NCI-H345 (cell line): ENCODE results near the gene HDAC4.

Experiments used
- DNase-seq: peaks from one replicate; lab custom pipeline; 2025; lab: John Stamatoyannopoulos, UW

The HDAC4 gene

DNA sequence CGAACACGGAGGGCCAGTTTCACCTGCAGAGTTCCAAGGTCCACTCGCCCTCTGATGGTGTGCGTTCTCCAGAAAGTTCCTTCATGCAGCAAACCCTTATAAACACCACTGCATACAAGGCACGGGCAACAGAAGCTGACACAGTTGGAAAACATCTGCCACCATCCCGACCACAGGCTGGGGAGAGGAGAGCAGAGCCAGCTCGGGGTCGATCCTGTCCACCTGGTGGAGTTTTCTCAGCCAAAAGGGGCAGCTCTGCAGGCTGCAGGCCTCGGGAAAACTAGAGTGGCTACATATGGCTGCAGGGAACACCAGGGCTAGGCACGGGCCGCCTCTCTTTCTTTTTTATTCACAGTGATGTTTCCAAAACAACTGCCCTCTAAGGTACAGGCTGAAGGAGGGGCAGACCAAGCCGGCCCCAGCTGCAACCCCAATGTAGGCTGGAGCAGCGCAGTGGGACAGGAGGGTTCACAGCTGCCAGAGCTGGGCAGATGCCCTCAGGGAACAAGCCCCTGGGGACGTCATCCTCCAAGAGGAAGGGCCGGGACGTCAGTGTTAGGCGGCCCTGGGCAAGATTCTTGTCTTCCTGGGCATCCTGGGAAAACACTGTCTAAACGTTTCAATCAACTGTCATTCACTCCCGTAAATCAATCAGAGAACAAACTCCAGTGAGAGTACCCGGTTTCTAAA lies 278.3 kb downstream of the HDAC4 start:
- DNase-seq, result no peak

DNA sequence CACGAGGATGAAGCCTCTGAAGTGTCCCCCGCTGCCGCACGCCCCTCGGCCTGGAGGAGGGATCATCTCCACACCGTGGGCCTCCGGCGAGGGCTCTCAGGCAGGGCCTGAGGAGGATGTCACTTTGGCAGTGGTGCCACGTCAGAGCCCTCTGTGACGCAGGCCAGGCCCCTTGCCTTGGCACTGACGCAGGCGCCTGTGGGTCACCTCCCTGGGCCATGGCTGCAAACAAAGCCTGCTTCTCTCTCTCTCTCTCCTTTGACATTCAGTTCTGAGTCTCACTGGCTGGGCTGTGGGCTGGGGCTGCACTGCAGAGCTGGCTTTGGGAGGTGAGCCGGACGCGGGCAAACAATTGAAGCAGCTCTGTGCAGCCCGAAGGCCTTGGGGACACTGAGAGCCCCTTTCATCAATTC lies 279.2 kb downstream of the HDAC4 start:
- DNase-seq, result no peak

DNA sequence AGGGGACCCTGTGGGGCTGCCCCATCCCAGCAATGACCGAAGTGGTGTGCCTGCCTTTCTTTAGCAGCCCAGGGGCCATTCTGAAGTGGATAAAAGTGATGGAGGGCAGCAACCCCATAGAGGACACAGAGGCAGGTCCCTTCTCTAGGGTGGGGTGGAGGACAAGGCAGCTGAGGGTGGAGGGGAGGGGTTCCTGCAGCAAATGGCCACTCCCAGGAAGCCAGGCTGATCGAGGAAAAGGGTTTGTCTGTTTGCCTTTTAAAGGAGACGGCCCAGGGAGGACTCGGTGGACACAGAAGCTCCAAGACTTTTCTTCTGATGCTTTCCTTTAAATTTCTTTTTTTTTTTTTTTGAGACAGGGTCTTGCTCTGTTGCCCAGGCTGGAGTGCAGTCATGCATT lies 280.2 kb downstream of the HDAC4 start:
- DNase-seq, result no peak

DNA sequence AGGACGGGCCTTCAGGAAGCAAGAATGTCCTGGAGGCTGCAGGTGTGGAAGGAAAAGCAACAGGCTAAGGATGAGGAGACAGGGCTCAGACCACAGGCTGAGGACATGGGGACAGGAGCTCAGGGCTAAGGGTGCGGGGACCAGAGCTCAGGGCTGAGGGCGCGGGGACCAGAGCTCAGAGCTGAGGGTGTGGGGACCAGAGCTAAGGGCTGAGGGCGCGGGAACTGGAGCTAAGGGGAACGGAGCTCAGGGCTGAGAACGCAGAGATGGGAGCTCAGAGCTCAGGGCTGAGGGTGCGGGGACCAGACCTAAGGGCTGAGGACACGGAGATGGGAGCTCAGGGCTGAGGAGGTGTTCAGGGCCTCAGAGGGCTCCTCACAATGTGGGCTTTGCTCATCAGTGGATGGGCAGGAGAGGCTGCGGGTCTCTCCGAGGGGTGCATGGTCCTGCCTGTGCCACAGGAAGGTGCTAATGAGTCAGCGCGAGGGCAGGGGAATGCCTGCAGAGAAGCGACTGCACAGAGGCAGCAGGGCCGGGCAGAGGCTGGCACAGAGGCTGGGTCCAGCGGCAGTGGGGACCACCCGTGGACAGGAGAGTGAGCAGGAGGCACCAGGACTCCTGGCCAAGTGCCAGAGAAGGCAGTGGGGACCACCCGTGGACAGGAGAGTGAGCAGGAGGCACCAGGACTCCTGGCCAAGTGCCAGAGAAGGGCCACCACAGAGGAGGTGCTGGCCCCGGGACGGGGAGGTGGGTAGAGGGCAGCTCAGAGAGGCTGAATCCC lies 281.3 kb downstream of the HDAC4 start:
- peak; percentile 33 for DNase-seq

DNA sequence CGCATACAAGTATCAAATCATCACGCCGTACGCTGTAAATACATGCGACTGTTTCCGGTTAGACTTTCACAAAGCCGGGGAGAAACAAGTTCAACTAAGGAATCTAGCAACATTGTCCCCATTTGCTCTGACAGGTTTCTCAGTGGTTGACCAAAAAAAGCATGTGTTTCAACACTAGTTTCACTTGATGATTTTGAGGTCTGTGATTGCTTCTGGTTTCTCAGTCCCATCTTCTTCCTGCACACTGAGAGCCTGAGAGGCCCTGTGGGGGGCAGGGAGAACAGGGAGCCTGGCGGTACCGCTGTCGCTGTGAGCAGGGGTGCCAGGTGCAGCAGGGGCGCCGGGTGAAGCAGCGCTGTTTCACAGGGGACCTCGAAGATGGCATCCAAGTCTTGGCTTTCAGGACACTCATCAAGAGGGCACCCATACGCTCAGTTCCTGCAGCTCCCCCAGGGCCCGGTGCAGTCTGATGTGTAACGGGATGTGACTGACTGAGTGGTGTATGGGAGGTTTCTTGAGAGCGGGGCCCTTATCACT lies 282.1 kb downstream of the HDAC4 start:
- no peak for DNase-seq

DNA sequence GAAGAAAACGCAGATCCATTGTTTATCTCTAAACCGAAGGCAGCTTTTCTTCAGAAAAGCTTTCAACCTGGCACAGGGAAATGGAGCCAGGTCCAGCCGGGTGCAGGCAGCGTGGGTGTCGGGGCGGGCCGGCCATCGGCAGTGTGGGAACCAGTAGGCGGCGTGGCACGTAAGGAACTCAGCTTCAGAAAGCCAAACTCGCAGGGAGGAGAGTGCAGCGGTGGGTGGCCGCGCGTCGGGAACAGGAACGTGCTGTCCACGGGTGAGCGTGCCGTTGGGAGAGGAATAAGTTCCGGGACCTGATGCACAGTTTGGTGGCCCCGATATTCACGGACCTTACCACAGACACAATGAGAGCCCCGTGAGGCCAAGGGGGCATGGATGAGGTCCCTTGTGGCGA lies 282.6 kb downstream of the HDAC4 start:
- DNase-seq, result no peak

DNA sequence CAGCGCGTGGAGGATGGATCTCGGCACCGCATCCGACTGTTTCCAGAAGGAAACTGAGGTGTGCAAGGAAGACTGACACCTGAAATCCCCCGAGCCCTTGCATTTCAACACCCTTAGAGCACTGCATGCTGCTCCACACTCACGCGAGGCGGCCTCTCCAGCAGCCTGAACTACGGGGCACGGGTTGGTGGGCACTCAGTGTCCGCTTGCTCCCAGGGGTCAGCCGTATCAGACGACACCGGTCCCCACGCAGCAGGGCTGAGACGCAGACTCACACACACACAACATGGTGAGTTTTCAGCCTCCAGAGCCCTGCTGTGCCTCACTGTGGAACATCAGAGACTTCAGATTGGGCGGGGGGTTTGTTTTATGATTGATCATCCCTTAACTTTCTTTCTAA lies 283.0 kb downstream of the HDAC4 start:
- DNase-seq, result no peak

DNA sequence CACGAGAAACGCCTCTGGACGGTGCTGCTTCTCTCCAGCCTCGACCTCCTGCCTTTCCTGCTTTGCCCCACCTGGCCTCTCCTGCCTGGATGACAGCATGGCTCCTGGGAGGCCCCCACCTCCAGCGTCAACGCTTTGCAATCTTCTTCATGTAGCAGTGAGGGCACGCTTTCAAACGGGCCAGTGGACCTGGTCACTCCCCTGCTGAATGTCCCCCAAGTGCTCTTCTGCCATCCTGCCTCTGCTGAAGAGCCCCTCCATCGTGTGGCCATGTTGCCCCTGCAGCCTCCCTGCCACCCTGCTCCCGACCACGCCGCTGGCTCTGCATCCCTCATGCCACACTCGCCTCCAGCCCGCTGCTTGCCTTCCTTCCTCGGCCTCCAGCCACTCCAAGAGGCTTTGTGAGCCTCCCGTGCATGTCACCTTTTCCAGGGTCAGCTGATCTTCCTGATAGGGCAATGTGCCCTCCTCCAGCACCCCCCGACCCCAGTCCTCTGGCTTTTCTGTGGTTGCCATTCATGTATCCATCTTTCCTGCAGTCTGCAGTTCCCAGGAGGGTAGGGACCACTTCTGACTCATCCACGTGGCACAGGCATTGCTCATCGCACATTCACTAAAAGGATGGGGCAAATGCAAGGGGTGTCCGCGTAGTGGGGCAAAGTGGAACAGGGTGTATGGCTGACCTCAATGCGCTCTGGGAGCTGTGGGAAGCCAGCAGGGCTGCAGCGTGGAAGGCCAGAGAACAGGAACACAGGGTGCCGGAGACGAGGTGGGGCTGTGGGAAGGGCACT lies 284.2 kb downstream of the HDAC4 start:
- DNase-seq, result no peak

DNA sequence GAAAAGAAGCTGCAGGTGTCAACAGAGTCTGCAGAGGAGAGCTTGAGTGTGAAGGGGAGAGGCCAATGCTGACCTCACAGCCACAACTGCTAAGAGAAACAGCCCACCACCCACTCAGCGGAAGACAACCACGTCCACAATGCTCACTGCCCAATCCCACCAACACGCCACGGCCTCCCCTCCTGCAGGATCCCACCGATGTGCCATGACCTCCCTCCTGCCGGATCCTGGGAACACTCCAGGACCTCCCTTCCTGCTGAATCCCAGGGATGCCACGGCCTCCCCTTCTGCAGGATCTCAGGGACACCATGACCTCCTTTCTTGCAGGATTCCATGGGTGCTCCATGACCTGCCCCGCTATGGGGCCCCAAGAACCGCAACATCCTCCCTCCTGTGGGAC lies 285.2 kb downstream of the HDAC4 start:
- no peak for DNase-seq

DNA sequence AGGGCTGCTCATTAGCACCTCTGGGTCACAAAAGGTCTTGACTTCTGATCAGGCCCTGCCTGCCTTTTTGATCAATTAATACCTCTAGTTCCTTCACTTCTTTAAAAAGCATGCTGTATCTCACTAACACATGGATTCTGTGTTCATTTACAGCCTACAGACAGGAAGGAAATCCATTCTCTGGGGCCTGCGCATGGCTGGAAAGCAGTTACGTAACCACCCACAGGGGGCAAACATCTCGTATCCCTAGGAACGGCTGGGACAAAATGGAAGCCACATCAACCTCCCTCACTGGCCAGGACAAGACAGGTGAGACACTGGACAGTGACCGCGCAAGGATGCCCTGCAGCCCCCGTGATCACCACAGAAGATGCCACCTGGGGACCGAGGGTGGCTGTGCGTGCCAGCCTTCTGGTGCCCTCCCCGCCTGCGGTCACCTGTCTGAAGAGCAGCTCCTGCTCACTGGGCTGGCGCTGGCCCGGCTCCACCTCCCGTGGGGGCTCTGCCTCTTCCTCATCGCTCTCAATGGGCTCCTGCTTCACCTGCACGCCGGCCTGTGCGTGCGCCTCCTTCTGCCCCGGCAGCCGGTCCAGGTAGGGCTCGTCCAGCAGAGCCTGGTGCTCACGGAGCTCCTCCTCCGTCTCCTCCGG lies 286.1 kb downstream of the HDAC4 start:
- DNase-seq, result no peak

DNA sequence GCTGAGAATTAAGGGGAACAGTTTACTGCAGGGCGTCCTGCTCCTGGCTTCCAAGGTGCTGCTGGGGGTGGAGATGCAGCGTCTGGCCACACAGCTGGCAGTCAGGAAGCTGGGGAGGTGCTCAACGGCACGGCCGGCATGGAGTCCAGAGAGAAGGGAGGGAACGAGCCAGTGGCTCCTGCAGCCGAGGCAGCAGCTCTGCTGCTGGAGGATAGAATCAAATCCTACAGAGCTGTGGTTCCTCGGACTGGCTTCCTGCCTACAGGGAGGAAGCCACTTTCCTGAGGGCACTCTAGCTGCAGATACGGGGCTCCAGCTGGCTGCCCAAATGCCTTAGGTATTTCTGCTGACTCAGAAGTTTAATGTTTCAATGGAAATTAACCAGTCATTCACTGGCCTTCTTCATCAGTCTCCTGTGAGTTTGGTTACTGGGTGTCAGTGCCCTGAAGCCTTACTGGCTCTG lies 286.7 kb downstream of the HDAC4 start:
- DNase-seq, result no peak

DNA sequence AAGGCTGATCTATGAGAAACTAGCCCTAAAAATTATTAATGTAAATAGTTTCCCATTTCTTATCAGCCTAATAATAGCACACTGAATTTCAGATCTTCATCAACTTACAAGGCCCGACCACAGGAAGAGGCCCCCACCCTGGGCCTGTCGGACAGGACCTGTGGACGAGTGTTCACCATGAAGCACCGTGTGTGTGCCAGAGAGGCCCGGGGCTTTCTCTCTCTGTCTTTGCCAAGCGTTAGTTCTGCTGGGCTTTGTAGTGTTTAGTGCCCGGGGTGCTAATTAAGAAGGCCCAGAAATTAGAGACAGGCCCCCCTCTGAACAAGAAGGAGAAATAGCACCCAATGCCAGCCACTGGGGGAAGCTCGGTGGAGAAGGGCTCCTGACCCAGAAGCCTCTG lies 287.2 kb downstream of the HDAC4 start:
- DNase-seq, result no peak

DNA sequence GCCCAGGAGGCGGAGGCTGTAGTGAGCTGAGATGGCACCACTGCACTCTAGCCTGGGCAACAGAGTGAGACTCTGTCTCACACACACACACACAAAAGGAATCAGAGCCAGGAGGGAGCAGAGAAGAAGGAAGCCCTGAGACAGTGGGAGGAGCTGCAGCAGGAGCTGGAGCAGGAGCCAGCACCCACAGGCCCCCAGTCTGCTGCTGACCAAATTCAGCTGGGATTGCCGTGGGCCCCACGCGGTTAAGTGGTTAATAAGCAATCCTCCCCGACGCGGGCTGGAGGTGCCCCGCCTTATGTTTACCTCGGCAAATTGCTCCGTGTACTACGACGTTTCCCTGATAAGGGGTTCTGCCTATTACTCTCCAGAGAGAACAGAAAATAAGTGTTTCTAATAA lies 287.6 kb downstream of the HDAC4 start:
- no peak for DNase-seq

DNA sequence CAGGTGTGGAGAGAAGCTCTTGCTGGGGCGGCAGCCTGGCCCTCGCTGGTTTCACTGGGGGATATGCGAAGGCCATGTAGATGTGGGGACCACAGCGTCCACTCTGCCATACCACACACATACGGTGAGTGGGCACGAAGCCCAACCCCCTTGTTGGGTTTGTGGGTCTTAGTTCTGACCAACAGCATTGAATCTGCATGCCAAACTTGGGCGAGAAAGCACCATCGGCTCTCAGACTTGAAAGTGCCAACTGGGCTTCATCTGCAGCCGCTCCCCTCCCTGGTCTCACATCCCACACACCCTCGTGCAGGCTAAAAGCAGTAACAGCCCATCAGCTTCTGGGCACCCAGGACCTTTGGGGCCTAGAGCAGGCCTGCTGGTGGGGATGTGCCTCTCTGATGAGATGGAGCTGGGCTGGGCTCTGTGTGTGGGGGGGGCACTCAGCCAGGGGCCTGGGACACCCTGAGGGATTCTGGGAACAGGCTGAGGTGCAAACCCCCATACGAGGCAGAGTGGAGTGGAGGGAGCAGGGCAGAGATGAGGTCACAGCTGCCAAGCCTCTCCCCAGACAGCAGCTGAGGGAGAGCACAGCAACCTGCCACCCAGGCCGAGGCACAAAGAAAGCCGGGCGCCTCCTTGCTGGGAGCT lies 288.6 kb downstream of the HDAC4 start:
- DNase-seq, result no peak

DNA sequence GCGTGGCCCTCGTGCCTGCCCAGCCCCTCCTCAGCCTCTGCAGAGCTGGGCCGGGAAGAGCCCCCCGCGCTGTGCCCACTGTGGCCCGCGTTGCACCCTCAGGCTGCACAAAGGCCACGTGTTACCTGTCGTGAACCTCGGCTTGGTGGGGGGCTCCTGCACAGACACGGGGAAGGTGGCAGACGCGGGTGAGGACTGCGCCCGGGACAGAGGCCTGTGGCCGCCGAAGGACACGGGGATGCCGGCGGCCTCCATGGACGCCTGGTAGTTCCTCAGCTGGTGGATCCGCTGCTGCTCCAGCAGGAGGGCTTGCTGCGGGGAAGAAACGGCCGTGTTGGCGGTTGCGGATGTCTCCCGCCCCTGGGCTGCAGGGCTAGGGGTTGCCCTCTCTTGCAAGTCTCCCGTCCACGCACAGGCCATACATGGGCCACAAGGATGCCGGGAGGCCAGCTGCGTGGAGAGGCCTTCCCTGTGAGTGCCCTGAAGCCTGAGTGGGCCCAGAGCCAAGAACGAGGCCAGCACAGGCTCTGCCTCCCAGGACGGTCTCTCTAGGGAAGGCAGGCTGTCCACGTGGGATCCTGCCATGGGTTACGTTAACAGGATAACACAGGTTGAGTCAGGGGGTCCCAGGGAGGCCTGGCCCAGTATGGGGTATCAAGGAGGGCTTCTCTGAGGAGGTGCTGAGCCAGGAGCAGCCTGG lies 289.3 kb downstream of the HDAC4 start:
- no peak for DNase-seq

DNA sequence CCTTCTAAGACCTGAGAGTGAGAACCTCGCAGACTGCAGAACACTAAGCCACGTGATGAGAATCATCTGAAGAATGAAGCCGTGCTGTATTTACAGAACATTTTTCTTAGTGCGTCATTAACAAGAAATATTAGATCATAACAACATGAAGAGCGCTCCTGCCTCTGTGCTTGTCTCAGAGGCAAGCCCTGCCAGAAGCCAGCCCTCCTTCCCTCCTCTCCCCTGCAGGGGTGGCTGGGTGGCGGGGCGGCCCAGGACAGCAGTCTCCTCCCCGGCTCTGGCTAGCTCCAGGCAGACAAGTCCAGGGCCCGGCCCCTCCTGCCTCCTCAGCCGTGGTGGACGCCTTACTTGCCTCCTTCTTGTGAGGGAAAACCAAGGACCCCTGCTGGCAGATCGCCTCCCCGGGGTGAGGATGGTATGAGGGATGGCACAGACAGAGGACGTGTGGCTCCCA lies 290.2 kb downstream of the HDAC4 start:
- no peak for DNase-seq

DNA sequence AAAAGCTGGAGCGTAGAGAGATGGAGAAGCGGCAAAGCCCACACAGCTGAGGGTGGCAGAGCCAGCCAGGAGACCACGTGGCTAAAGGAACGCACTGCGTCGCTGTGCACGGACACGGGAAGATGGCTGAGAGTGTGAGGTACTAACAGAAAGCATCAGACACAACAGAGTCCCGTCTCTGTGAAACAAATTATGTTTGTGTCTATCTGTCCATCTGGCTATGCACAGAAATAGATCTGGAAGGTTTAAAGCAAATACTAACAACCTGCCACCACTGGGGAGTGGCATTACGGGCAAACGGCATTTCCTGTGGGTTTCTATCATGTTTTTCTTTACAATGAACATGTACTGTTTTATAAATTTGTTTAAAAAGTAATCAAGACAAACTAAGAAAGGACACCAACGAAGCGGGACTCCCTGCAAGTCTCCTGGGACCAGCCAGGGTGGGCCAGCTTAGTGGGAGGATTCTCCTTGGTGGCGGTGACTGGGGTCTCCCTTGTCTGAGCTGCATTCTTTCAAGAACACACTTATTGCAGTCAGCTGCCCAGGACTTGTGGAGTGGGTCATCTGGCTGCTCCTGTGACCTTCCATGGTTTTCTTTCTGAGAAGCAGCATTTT lies 290.8 kb downstream of the HDAC4 start:
- DNase-seq, result no peak

DNA sequence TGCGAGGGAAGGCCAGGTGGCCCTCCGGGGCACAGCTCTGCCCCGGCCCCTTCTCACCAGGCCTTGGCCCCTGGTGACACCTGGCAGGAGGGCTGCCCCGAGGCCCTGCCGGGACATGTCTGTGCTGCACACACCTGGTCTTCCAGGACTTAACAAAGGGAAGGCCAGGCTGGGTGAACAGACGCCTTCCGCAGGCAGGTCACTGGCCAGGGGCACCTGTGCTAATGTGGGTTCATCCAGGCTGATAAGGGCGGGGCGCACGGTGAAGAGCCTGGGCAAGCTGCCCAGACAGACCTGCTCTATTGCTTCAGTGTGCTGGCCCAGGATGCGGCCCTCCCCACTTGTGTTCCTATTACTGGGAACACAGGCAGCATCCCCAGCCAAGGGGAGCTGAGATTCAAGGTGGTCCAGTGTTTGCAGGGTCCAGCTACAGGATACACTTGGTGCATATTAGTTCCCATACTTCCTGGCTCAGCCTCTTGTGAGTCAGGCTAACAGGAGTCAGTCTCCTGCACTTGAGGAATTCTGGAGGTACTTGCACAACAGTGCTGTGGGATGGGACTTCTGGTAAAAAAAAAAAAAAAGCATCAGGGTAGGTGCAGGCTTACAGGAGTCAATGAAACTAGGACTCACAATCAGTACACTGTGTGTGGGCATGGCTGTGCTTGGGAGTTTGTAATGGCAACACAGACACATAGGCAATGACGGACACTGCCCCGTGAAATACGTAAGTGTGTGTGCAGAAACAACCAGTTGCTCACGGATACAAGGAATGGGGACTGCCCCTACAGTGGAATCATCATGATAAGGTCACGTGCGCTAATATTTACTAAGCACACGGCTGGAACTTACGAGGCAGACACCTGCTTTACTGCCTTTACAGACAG lies 291.5 kb downstream of the HDAC4 start:
- peak; percentile 14 for DNase-seq

DNA sequence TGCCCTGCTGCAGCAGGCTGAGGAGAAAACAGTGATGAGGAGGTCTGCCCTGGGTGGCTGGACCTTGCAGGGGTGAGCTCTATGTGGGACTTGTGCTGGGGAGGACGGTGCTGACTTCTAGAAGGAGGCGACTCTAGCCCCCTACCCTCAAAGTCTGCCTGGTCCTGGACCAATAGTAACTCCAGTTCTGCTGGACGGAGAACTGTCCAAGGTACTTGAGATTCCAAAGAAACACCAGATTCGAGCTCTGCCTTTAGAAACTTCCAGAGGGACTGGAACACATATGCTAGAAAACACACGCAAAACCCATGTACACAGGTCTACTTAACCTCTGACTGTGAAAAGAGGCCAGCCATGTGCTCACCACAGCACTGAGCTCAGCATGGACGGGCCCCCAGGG lies 292.4 kb downstream of the HDAC4 start:
- no peak for DNase-seq
